Stimulated activated CD8-positive, alpha-beta memory T cell treated with anti-CD3 and anti-CD28 coated beads, Interleukin-4, amount 100 ng/mL, for 4 hours (primary cell): Measurements from ENCODE around the gene MT1HL1.
"Not testable (repeated sequence)": the region's sequence is repeated elsewhere in the genome, so short reads cannot be mapped to it uniquely, and the experiment has no call there.

ENCODE experiments used
- DNase-seq, 2 donors: peaks; one replicate each; pipeline ENCODE4 v3.0.0-alpha.2; 2020; ENCODE audit warnings: low read depth in 2 of 2, low spot score in 1 of 2

Gene MT1HL1

DNA sequence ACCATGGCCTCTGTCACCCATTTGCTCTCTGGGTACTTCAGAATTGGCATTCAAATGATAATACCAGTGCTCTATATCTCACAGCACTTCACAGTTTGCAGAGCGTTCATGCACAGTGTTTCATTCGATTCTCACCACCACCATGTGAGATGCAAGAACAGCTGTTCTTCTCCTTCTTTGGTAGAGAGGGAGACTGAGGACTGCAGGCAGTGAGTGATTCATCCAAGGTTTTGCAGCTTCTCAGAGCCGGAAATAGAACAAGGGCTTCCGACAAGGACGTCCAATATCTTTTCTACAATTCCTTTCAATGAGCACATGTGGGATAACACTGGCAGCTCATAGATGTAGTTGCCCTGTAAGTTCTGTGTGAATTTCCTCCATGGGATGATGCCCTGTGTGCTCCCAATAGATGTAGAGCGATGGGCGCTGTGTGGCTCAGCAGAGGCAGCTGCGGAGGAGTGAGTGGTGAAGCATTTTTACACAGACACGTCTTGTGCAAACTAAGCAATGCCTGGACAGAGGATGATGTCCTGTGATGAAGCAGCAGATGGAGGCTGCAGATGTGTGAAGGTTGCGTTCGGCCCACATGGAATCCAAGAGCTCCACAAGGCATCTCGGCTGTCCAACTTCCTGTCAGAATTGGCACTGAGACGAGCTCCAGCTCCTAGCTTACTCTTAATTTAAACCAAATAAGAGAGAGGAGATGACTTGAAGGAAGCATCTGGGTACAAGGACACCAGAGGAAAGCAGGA is 24.9 kb downstream of the MT1HL1 start:
- DNase-seq: no peak

DNA sequence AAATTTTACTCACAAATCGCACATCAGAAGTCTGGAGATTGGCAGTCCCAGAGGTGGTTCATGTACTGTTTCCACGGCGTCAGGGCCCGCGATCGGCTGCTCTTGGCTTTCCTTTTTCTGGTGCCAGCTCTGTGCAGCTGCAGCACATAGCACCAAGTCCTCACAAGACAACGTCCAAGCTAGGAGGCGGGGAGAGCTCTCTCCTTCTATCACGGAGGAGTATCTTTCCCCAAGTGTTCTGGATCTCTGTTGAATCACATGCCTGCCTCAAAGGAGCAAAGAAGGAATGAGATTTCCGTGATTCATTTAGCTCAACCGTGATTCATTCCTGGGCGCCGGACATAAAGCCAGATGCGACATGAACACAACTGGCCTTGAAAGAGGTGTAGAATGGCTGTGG is 25.5 kb downstream of the MT1HL1 start:
- no peak for DNase-seq

DNA sequence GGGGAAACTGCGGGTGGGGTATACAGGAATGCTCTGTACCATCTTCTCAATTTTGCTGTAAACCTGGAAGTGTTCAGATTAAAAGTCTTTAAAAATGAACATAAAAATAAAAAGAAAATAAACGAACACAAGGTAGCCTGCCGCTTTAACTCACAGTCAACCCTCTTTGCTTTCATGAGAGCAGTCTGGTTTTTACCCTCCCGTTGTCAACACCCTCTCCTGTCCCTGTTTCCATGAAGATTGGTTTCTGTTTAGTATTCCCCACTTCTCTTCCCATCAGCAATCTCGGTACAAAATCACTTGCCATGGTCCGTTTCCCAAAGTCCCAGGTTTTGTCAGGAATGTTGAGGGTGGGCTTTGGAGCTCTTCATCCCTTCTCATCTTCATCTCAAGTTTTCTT is 28.8 kb downstream of the MT1HL1 start:
- DNase-seq: no peak

DNA sequence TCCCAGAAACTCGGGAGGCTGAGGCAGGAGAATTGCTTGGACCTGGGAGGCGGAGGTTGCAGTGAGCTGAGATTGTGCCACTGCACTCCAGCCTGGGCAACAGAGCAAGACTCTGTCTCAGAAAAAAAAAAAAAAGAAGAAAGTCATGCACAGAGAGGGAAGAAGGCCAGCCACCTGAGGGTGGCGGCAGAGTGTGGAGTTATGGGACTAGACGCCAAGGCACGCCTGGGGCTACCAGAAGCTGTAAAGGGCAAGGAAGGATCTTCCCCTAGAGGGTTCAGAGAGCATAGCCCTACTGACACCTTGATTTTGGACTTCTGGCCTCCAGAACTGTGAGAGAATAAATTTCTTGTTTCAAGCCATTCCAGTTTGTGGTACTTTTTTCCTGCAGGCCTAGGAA is 30.2 kb downstream of the MT1HL1 start:
- DNase-seq: not testable (repeated sequence)

DNA sequence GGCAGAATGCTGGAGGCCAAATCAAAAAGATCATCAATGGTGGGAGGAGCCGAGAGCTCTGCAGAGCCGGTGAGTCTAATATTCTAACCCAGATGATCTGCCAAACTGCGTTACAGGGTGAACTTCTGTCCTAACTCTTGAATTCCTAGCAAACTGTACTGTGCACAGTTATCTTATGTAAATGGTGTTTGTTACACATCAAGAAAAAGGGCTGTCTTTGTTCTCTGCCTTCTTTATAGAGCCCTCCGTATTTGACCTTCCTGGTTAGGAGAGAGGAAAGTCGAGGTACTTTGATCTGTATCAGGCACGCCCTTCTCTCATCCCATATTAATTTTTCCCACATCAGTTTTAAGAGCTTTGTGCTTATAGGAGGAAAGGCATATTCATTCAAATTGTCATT is 37.6 kb downstream of the MT1HL1 start:
- DNase-seq: no peak

DNA sequence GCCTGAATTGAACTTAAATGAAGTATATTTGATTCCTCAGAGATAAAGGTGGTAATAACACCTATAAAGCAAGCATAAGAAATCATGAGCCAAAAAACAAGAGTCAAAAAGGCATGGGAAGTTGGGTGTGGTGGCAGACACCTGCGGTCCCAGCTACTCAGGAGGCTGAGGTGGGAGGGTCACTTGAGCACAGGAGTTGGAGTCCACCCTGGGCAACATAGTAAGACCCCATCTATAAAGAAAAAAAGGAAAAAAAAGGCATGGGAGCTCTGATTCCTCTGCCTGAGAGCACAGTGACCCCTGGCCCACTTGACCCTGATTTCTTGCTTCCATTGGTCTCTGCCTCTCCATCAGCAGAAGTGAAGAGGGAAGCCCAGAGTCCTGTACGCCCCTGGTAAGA is 40.3 kb downstream of the MT1HL1 start:
- no peak for DNase-seq

DNA sequence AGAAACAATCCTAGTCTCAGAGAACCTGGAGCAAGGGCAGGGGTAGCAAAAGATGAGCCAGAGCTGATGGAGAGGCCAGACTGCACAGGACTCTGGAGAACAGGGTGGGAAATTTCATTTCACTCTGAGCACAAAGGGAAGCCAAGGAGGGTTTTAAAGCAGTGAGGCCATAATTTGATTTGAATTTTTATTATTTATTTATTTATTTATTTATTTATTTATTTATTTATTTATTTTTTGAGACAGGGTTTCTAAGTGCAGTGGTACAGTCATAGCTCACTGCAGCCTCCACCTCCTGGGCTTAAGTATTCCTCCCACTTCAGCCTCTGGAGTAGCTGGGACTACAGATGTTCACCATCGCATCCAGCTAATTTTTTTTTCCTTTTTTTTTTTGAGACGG is 45.1 kb downstream of the MT1HL1 start:
- DNase-seq: no peak

DNA sequence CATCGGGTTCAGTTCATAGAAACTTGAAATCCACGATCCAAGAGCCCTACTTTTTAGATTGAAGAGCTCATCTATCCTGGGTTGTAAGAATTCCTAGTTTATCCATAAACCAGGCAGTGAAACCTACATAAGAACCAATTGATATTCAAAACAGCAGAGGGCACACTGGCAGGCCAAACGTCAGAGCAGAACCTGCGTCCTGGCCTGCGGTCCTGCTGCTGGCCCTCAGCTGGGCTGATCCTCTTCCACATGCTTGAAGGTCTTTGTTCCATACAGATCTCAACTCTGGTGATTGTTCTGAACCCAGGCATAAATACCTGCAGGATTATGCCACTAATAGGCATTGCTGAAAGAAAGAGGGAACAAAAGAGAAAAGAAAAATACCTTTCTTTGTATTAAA is 47.0 kb downstream of the MT1HL1 start:
- DNase-seq: no peak
